ENCODE results near the gene CLCF1.

- TF ChIP-seq CTCF (IDR thresholded peaks at IDR 0.05) (no peak), POLR2A (IDR thresholded peaks at IDR 0.05) (no peak)
Measured at GRCh38 chr11:67415501-67416304, 42.3 kb upstream of the CLCF1 start, which contains the start of gene CARNS1.

Data from lower leg skin (tissue), 3 donors.